A204.1 (cell line): Measurements from ENCODE around the gene CORO2B.

Source experiments
- FAIRE-seq: peaks from 2 replicates; lab custom pipeline; 2012; peaks lifted over from hg19 to GRCh38; lab: Jason Lieb, UNC

Gene CORO2B

GRCh38 chr15:68578980-68579935 lies at the start of gene CORO2B:
Gene CORO2B (plus strand): TSS chr15:68578993. CDS start chr15:68579263, 270 bp downstream.
- FAIRE-seq: no peak

- FAIRE-seq: peak; percentile 55
Measured at GRCh38 chr15:68531387-68532179, 47.2 kb upstream of the CORO2B start.

GRCh38 chr15:68536331-68537095 lies 42.3 kb upstream of the CORO2B start:
- FAIRE-seq: no peak

- FAIRE-seq: no peak
Measured at GRCh38 chr15:68537097-68537496, 41.7 kb upstream of the CORO2B start.

- no peak for FAIRE-seq
Measured at GRCh38 chr15:68537506-68537905, 41.3 kb upstream of the CORO2B start.

- FAIRE-seq: no peak
Measured at GRCh38 chr15:68538311-68538710, 40.5 kb upstream of the CORO2B start.

- FAIRE-seq: no peak
Measured at GRCh38 chr15:68541743-68542142, 37.0 kb upstream of the CORO2B start.

- no peak for FAIRE-seq
Measured at GRCh38 chr15:68542348-68542747, 36.4 kb upstream of the CORO2B start.

GRCh38 chr15:68542771-68543164 lies 36.0 kb upstream of the CORO2B start:
- FAIRE-seq: no peak

- no peak for FAIRE-seq
Measured at GRCh38 chr15:68543165-68544008, 35.4 kb upstream of the CORO2B start.

- FAIRE-seq: no peak
Measured at GRCh38 chr15:68546318-68546717, 32.5 kb upstream of the CORO2B start.

- no peak for FAIRE-seq
Measured at GRCh38 chr15:68548364-68548763, 30.4 kb upstream of the CORO2B start.

GRCh38 chr15:68550004-68550403 lies 28.8 kb upstream of the CORO2B start:
- no peak for FAIRE-seq

GRCh38 chr15:68550498-68551295 lies 28.1 kb upstream of the CORO2B start:
- FAIRE-seq: no peak

GRCh38 chr15:68551296-68551635 lies 27.5 kb upstream of the CORO2B start:
- FAIRE-seq: no peak

- FAIRE-seq: no peak
Measured at GRCh38 chr15:68552344-68552743, 26.4 kb upstream of the CORO2B start.

- FAIRE-seq: no peak
Measured at GRCh38 chr15:68552773-68553172, 26.0 kb upstream of the CORO2B start.

GRCh38 chr15:68553314-68553993 lies 25.3 kb upstream of the CORO2B start:
- no peak for FAIRE-seq

GRCh38 chr15:68553994-68554720 lies 24.6 kb upstream of the CORO2B start:
- no peak for FAIRE-seq
